ENCODE results near the gene SDS.

DNA sequence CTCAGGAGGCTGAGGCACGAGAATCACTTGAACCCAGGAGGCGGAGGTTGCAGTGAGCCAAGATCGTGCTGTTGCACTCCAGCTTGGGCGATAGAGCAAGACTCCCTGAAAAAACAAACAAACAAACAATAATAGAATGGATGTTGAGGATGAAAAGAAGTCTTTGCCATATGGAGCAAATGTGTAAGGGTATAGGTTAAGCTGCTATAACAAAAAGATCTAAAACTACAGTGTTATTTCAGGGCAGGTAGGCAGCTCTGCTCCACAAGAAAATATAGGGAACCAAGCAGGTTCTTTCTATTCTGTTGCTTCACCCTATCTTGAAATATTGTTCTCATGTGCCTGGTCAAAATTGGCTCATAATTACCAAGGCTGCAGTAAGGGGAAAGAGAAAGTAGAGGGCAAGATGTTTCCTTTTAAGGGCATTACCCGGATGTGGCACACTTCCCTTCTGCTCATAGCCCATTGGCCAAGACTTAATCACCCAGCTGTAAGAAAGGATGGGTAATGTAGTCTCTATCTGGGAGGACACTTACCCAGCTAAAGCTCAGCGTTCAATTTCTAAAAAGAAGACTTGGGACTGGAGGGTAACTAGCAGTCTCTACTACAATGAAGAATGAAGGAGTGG, 42.0 kb upstream of the SDS start:
- TF ChIP-seq, protein P1, sequence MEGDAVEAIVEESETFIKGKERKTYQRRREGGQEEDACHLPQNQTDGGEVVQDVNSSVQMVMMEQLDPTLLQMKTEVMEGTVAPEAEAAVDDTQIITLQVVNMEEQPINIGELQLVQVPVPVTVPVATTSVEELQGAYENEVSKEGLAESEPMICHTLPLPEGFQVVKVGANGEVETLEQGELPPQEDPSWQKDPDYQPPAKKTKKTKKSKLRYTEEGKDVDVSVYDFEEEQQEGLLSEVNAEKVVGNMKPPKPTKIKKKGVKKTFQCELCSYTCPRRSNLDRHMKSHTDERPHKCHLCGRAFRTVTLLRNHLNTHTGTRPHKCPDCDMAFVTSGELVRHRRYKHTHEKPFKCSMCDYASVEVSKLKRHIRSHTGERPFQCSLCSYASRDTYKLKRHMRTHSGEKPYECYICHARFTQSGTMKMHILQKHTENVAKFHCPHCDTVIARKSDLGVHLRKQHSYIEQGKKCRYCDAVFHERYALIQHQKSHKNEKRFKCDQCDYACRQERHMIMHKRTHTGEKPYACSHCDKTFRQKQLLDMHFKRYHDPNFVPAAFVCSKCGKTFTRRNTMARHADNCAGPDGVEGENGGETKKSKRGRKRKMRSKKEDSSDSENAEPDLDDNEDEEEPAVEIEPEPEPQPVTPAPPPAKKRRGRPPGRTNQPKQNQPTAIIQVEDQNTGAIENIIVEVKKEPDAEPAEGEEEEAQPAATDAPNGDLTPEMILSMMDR (IDR thresholded peaks at IDR 0.05; ENCODE audit: low read depth, low read length) = no peak
- no peak for TF ChIP-seq EZH2phosphoT487 (IDR thresholded peaks at IDR 0.05; ENCODE audit: low read depth)

Data from OCI-LY3 (cell line).